ENCODE data around the gene MUC6. TPM values are rescaled to one million over a fixed set of nuclear protein-coding genes. Genes with fewer than 3 reads are reported as not detected.

Gene MUC6
- total and polyA plus RNA-seq, 3 donors from 2014 or later = 0.16 to 1.5 (median 0.19) TPM

GRCh38 chr11:993632-994167 lies 42.8 kb downstream of the MUC6 start:
- H3K27ac ChIP-seq = no peak overlapping the region
- no peaks in the 10 kb centered on the region for H3K9me3 ChIP-seq
- no peaks in the 10 kb centered on the region for H3K36me3 ChIP-seq (ENCODE audit: low read depth, missing control alignments)
- intact Hi-C loops (cut with DNase I; ENCODE audit: low total_unique reads) = no loop called here
- WGBS, 2 donors = 88 to 93% methylated on average over 16 to 35 of the region's 35 CpGs
- DNase-seq = no peak
- TF ChIP-seq CTCF (IDR thresholded peaks at IDR 0.05) (no peak), POLR2A (IDR thresholded peaks at IDR 0.05) (no peak)
- H3K27me3 ChIP-seq = no peaks in the 10 kb centered on the region
- no peak overlapping the region for H3K4me3 ChIP-seq
- H3K4me1 ChIP-seq = peaks cover 6% of the 10 kb centered on the region

DNA sequence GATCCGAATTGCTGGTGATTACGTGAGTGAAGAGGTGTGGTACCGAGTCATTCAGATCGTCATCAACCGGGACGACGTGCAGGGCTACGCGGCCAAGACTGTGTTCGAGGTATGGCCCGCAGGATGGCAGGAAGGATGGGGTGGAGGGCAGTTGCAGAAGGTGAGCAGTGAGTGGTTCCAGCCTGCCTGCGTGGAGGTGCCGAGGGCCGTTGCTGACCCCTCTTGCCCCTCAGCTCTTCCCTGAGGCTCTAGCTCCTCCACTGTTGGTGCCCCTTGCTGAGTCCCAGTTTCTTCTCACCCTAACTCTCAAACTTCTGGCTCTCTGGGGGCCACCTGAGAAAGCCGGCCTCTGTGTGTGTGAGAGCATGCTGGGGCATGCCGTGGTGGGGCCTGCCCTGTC lies 43.9 kb downstream of the MUC6 start:
- Histone ChIP-seq H3K4me3 (no peak overlapping the region), H3K4me1 (peaks cover 6% of the 10 kb centered on the region), H3K9me3 (no peaks in the 10 kb centered on the region), H3K27ac (no peak overlapping the region), H3K36me3 (ENCODE audit: low read depth, missing control alignments) (no peaks in the 10 kb centered on the region), H3K27me3 (no peaks in the 10 kb centered on the region)
- intact Hi-C loops (cut with DNase I; ENCODE audit: low total_unique reads) = no loop called here
- DNase-seq = no peak
- 92 to 94% methylated on average over 15 to 16 of the region's 16 CpGs for WGBS, 2 donors
- TF ChIP-seq POLR2A (IDR thresholded peaks at IDR 0.05) (no peak), CTCF (IDR thresholded peaks at IDR 0.05) (no peak)

GRCh38 chr11:991711-992307 lies 44.7 kb downstream of the MUC6 start:
- intact Hi-C loops (cut with DNase I; ENCODE audit: low total_unique reads) = no loop called here
- Histone ChIP-seq H3K4me1 (peaks cover 6% of the 10 kb centered on the region), H3K27ac (no peak overlapping the region), H3K36me3 (ENCODE audit: low read depth, missing control alignments) (no peaks in the 10 kb centered on the region), H3K27me3 (no peaks in the 10 kb centered on the region), H3K9me3 (no peaks in the 10 kb centered on the region), H3K4me3 (no peak overlapping the region)
- no peak for DNase-seq
- 88 to 92% methylated on average over 15 to 24 of the region's 24 CpGs for WGBS, 2 donors
- TF ChIP-seq CTCF (IDR thresholded peaks at IDR 0.05) = no peak
- no peak for TF ChIP-seq POLR2A (IDR thresholded peaks at IDR 0.05)

- DNase-seq = no peak
- Histone ChIP-seq H3K9me3 (no peaks in the 10 kb centered on the region), H3K27me3 (no peaks in the 10 kb centered on the region), H3K4me3 (no peak overlapping the region), H3K27ac (no peak overlapping the region), H3K4me1 (peaks cover 3% of the 10 kb centered on the region), H3K36me3 (ENCODE audit: low read depth, missing control alignments) (no peaks in the 10 kb centered on the region)
- intact Hi-C loops (cut with DNase I; ENCODE audit: low total_unique reads) = no loop called here
- WGBS, 2 donors = 79 to 87% methylated on average over 12 of the region's 12 CpGs
- TF ChIP-seq CTCF (IDR thresholded peaks at IDR 0.05) (no peak), POLR2A (IDR thresholded peaks at IDR 0.05) (no peak)
Observed at GRCh38 chr11:991034-991433, 45.5 kb downstream of the MUC6 start.

DNA sequence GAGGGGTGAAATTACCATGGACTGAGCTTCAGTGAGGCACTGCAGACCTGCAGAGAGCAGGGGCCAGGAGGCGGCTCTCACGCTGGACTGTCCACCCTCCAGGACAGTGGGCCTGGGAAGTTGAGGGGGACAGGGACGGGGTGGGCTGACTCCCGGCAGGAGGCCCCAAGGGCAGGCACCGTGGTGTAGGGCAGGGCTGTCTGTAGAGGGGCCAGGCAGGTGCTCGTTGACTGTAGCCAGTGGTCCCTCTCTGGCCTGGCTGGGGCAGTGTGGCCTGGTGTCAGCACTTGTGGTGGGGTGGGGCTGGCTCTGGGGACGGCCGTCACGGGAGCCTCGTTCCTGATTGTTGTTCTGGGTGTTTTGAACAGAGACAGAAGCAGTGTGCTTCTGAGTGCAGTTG lies 46.4 kb downstream of the MUC6 start:
- intact Hi-C loops (cut with DNase I; ENCODE audit: low total_unique reads) = no loop called here
- Histone ChIP-seq H3K36me3 (ENCODE audit: low read depth, missing control alignments) (no peaks in the 10 kb centered on the region), H3K4me3 (no peak overlapping the region), H3K27ac (no peak overlapping the region), H3K27me3 (no peaks in the 10 kb centered on the region), H3K9me3 (no peaks in the 10 kb centered on the region), H3K4me1 (no peaks in the 10 kb centered on the region)
- no peak for DNase-seq
- TF ChIP-seq CTCF (IDR thresholded peaks at IDR 0.05) (no peak), POLR2A (IDR thresholded peaks at IDR 0.05) (no peak)
- WGBS, 2 donors = 77 to 89% methylated on average over 3 to 10 of the region's 10 CpGs

All from testis (tissue), 3 donors.